Activated CD4-positive, CD25-positive, alpha-beta regulatory T cell treated with anti-CD3 and anti-CD28 coated beads, Interleukin-2, amount 50 U/mL, for 24 hours (primary cell): ENCODE data around the gene WDR7.

Source experiments
- ATAC-seq, 2 donors: fragments of 150-1000 bp; cut with Tn5 transposase; one replicate each; pipeline ENCODE4 v1.10.0; 2021; ENCODE audit warnings: mild to moderate bottlenecking in 1 of 2, moderate library complexity in 1 of 2

WDR7 gene

DNA sequence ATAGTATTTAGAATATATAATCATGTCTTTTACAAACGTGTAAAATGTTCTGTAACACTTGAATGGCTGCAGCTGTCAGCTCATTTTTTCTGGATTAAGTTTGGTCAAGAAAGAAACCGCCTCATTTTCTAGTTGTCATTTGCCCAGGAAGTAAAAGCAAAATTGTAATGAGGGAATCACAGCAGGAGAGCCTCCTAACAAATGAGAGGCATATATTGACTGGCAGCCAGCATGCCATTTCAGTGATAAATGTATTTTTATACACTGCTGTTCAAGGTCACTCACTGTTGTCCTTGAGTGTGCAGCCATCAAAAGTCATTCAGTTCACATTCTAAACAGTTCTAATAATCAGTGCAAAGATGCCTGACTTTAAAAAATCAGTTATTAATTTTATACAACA is 351.5 kb downstream of the WDR7 start:
- ATAC-seq, result no peak

DNA sequence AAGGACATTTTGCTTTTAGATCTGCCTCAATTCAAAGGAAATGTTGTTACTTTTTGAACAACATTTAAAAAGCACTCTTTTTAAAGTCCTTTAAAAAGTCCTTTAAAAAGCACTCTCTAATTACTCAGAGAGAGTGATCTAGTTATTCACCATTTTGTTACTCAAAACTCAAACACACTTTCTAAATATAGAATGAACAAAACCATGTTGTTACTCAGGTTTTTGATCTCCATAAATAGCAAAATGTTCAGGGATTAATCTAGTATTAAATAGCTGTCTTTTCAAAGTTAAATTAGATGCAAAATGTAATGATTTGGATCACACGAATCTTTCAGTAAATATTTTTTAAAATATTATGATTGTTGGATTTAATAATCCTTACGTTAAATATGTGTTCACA is 352.2 kb downstream of the WDR7 start:
- ATAC-seq, result no peak

DNA sequence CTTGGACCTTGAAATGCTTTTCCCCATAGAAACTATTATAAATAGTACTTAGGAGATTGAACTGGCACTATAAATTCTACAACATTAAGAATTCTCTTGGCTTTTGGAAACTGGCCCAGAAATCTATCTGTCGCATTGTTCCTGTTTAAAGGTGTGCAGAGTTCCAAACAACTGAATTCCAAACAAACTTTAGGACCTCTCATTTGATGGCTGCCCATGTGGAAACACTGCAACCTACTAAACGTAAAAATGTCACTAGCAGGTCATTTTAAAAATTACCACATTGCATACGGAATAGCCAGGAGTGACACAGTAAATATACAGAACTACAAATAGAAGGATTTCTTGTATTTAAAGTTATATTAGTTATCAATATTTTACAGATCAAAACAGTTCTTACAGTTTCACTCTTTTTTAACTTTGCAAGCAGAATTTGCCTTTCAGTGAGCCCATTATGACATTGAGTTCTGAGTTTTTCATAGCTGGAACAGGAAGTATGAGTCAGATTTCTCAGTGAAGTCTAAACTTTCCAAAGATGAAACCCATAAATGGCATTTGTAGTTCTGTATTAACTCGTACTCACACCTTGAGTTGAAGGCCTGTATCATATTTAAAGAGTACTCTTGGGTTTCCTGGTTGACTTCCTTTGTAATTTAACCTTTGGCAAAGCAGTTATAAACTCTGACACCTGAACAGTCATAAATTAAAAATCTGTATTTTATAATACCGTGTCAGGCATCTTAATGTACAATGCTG is 353.4 kb downstream of the WDR7 start:
- ATAC-seq, result peak; percentile 94 to 95

DNA sequence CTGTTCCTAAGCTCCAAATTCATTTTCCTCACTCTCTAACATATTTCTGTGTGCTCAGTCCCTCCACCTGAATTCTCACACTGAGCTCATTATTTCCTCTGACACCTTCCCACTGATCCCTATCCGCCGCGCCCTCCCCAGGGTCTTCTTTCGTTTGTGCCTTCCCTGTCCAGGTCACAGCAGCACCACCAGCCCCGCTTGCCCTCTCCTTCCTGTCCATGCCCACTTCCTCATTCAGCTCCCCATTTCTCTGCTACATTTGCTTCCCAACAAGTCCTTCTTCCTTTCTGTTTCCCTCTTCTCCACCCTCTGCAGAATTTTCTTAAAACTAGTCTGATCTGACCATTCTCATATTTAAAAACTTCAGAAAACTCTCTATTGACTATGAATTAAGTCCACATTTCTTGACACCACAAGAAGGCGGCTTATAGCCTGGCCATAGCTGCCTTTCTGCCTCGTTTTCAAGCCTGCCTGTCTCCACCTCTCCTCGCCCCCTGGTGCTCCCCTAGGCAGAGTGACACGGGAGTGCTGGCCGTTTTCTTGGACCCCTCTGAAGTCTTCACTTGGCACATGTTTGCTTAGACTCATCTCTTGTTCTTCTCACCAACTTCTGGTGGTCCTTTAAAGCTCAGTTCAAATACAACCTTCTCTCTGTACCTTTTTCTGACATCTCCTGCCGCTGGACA is 357.0 kb downstream of the WDR7 start:
- no peak for ATAC-seq

DNA sequence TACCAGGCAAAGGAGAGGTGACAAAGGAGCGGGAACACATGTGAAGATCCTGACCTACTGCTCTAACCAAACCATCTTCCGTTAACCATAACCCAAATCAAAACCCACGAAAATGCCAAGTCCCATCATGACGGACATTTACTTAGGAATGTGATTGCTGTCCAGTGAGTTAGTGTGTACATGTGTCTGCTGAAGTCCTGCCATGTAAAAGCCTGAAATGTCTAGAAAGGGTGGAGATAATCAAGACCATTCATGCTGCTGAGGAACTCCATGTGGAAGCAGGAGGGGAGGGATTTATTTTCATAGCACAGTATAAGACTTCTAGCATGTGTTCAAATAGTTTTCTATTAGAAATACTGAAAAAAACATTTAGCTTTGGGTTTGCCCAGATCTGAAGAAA is 358.7 kb downstream of the WDR7 start:
- ATAC-seq, result no peak

DNA sequence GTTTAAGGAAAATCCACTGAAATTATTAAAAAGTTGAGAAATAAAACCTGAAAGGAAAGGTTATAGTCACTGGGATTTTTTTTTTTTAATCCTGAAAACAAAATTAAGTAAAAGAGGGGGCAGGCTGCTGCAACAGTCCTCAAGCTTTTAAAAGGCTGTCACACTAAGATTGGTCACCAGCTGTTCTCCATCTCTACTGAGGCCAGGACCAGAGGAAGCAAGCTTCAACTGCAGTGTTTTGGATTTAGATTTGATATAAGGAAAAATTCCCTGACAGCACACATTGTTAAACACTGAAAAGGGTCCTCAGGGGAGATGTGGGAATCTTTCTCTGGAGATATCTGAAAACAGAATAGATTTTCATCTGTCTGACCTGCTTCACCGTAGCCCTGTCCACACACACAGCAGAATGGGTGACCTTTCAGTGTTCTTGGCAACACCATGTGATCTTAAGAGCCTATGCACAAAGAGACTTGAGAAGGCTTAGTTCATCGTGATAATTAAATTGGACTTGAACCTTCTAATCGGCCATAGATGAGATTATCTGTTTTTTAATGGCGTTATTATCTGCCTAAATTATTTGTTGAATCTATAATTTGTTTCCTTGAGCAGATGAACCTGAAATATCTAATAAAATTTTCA is 363.7 kb downstream of the WDR7 start:
- ATAC-seq, result no peak

DNA sequence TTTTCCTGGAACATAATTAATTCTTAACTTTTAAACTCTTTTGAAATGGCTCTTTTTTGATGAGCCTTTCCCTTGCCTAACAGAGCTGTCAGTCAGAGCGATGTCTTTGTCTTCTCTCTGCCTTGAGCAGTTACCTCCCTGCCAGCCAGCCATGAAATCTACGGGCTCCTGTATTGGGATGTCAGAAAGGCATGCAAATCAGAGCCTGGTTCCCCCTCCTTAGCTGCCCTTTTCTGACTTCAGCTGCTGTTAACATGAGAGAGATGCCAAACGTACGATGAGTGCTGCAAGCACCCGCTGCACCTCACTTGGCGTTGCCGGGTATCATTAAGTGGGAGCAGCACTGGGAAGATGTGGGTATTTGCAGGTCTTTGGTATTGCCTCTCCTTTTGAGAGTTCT is 364.3 kb downstream of the WDR7 start:
- no peak for ATAC-seq

DNA sequence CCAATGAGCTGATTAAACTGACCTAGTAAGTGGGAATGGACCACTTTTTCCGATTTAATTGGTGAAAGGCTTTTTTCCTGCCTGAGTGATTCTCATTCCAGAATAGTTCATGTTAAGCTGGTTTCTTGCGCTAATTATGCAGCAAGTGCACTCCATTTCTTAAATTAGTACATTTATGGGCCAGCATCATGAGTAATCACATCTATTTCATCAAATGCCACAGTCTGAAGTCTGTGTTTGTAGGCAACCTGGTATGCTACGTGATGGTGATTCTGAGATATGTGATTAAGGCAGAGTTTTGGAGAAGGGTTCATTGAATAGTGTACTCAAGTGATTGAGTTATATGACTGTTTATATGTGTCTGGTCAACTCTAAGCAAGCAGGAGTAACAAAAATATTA is 367.7 kb downstream of the WDR7 start:
- no peak for ATAC-seq

DNA sequence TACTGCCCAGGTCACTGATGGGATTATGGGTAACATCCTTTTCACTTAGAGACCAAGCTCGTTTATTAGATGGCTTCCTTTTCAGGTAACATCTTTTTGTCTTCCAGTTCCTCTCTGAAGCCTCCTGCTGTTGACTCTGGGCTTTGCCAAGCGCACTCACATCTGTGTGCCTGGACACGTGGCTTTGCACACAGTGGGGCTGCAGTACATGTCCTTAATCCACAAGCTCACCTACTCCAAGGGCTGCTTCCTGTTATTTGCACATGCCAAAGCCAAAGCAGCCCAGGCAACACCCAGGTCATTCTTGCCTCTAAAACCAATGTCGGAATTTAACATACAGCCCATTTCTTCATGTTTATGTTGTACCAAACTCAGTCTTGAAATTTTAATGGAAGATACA is 371.6 kb downstream of the WDR7 start:
- no peak for ATAC-seq

DNA sequence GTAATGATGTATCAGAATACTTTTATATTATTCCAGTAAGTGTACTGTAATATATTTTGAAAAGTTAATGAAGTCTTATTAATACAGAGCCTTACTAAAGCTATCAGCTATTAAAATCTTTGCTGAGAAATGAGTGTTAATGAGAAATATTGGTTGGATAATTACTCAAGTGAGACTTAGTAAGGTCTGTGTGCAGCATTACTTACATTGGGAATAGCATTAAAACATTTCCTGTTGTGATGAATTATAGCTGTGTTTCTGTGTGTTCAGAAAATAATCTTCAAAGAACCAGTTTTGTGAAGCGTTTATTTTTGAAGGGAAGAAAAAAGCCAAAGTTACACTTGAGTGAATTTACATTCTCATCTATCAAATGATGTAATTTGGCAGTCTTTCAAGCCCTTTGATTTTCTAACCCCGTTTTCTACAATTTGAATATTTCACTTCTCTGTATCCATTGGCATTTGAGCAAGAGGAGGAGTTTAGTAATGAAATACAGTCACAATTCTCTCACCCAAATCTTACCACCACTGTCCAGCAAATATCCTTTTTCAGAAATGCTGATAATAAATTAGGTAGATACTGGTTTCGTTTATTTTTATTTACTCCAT is 372.2 kb downstream of the WDR7 start:
- ATAC-seq, result no peak

DNA sequence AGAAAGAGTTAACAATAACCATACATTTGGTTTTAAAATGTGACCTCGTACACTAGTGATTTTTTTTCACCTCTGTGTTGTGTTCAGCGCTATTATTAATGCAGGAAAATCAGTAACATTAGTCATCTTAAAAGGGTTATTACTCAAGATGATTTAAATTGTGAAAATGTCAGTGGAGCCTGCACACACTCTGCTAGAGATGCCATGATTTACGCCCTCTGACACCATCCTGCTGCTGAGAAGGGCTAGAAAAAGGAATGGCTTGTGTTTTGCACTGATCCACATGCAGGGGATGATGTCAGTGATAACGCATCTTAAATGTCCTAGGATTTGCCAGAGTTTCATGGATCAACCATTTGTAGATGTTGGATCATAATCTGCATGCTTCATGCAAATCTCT is 374.4 kb downstream of the WDR7 start:
- no peak for ATAC-seq

DNA sequence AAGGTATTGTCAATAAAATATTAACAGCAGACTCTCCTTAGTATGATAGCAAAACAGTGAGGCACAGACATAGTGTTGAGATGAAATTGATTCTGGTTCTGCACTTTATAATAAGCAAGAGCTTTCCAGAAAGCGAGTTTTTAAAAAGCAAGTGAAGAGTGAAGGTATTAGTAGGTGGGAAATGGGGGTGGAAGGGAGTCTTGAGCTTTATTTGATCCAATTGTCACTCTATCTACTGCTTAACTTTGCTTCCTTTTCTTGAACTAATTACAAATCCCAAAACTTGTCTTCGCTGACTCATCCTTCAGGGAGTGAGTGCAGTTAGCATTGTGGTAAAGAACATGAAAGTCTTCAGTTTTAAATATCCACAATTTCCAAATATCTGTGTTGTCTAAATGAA is 375.2 kb downstream of the WDR7 start:
- no peak for ATAC-seq

DNA sequence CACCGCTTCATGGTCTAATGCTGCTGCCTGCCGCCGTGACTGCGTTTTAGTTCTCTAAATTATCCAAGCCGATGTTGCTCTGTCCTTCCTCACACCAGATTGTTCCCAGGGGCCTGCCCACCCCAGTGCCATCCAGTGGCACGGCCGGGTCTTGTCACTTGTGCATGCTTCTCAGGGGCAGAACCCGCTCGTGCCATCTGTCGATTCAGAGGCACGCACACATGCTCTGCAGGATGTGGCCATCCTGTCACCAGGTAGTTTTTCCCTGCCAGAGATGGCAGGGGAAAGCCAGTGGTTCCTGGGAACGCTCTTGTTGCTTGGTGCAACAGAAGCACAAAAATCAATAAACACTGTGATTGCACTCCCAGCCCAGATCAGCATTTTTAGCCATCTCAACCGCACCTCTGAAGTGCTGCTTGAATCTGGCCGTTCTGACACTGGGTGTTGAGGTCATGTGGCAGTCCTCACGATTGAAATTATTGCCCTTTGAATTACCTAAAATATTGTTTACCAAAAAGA is 376.1 kb downstream of the WDR7 start:
- no peak for ATAC-seq

DNA sequence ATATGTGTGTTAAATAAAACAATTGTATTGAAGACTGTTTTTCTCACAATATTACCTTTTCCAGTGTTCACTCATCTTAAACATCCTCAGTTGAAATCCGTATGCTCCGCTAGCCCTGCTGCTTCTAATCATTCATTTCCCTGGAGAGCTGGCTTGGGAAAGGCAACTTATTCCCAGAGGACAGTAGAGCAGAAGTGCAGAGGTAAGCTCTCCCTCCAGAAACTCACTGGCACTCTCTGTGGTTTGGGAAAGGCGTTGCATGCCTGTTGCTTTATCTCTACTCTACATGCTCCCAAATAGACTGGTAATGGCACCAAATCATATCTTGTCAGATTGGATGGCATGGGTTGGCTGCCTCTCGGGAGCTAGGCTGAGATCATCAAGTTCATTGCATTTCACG is 378.6 kb downstream of the WDR7 start:
- ATAC-seq, result no peak

DNA sequence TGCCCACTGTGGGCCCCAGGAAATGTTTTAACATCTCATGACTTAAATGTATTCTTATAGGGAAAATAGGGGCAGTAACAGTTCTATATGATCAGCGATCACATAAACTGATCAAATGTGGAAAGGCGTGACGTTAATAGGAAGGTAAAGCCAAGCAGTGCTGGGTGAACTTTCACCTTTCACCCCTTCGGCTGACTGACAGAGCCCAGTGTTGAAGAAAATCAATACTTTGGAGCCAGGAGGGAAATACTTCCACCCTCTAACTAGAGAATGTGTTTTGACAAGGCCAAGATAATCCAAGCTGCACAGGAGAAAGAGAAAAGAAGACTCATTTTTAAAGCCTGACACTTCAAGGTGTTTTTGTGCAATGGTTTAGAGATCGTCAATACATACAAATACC is 379.3 kb downstream of the WDR7 start:
- ATAC-seq, result no peak

DNA sequence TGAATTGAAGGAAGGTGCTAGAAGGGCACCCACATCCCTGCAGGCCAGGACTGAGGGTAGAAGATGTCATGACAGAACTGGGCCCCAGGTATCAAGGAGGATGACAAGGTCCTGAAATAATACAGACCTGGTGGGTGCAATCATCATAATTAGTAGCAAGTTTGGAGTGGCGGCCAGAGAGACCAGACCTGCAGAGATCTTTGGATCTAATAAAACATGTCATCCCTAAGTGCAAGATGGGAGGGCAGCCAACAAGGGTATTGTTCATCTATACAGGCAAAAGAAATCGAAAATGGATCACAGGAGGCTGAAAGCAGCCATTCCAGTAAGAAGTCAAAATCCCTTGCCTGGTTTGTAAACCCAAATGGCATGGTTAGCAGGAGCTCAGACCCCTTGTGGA is 384.4 kb downstream of the WDR7 start:
- no peak for ATAC-seq

DNA sequence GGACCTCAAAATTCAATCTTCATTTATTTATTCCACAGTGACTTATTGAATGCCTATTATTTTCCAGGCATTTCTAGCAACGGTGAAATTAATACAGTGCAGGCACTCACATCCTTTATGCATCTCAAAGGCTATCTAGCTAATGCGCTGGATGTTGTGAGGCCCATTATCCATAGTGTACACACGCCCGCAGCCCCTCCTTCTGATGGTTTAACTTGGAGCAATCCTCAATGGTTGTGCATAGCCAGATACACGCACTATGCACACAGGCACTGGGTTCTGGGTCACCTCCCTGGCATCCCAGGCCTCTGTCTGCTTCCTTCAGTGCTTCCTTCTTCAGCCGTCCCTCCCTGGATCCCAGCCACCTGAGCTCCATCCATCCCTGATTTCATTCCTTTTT is 387.2 kb downstream of the WDR7 start:
- ATAC-seq, result no peak

DNA sequence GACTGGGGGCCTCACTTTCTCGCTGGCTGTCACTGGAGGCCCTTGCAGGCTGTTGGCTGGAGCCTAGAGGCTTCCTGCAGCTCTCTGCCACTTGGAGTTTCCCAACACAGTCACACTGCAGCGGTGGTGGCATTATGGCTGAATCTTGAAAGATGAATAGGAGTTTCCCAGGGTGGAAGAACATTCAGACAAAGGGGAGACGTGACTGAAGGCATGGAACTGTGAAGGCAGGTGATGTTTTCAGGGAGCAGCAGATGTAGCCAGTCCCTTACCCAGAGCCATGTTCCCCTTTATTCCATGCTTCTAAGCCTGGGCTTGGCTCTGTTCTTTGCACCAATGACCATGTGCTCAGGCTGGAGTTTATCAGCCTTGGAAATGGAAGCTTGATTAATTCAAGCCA is 389.0 kb downstream of the WDR7 start:
- no peak for ATAC-seq

DNA sequence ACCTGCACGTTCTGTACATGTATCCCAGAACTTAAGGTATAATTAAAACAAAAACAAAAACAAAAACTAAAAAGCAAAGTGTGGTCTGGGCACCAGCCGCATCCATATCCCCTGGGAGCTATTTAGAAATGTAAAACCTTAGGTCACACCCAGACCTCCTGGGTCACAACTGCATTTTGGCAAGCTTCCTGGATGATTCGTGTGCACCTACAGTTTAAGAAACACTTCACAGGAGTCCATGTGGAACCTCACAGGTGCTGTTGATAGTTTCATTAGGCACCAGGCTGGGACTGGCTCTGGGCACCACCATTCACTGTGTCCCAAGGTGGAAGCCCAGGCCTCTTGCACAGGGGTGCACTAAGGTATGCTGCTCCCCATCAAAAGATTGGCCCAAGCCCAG is 392.1 kb downstream of the WDR7 start:
- ATAC-seq, result no peak

DNA sequence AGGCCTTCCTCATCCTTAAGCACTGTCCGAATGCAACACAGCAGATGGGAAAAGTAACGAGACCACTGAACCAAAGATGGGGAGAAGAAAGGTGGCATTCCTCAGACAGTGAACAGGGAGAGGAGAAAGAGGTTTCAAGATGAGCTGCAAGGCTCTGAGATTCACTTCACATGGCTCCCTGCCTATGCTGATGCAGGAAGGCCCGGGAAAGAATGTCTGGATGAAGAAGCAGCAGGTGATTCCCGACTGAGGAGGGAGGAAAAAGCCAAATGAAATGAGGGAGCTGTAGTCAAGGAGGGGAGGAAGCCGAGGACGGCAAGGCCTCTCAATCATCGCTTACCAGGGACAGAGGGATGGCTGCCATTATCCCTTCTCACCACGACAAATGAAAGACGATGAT is 397.2 kb downstream of the WDR7 start:
- no peak for ATAC-seq

DNA sequence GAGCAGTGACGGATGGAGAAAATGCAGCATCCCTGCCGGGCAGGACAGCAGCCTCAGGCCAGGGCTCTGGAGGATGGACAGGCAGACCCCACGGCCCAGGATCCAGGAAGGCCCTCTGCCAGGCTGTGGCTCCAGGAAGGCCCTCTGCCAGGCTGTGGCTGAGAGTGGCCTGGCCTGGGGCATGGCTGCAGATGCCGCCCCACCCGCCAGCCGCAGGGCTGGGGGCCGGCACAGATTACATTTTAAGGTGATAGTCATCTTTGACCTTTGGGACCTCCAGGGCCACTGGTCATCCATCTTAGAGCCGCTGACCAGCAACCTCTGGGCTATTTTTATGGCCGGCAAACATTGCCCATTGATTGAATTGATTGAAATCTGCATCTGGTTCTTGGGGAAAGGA is 397.7 kb downstream of the WDR7 start:
- ATAC-seq, result no peak

DNA sequence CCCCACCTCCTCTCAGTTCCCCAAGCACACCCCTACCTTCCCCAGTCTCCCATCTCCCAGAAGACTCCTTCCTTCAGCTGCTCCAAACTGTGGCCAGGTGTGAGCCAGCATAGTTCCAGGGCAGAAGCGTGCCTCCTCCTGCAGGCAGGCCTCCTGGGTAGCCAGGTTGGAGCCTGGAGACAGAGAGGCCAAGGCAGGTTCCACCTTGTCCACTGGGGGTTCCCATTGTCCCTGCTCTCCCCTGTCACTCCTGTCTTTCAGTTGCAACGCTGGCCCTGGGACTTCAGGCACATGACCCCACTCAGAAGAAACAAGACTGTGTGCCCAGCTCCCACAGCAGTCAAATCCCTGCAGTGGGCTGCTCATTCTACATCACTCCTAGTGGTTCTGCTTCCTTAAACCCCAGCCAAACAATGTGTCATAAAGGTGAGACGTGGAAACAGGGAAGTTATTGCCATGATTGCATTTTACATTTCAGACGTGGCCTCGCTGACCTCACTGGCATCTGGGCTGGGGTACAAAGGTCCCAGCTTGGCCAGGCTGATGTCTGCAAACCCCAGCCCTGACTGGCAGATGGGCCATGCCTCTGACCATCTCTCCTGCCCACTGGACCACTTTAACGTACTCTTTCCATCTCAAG is 399.3 kb downstream of the WDR7 start:
- ATAC-seq, result no peak

DNA sequence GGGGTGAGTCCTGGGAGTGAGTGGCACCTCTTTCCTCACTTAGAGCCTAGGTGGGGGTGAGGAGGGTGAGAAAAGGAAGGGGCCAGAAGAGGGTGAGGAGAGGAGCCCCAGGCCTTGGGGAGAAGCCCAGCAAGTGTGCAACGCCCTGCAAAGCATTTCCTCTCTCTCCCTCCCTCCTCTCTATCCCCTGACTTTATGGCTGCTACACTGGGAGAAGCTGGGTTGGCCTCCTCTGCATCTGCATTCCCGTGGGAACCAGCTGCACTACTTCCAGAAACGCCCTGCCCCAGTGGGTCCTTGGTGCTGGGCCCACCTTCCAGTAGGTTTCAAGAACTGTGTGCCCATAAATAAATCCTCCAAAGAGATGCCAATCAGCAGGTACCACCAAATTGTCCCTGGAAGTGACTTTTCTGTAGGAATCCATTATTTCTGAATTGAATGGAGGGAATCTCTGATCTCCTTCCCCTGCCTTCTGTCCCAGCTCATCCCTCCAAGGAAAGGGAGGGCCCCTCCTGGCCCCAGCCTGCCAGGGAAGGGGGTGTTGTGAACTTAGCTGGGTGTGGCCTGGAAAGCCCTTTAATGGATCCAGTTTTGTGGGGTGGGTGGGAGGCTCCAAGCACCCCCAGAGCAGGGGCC is 400.0 kb downstream of the WDR7 start:
- ATAC-seq, result no peak
